ENCODE measurements around the gene TMEM151B.

DNA sequence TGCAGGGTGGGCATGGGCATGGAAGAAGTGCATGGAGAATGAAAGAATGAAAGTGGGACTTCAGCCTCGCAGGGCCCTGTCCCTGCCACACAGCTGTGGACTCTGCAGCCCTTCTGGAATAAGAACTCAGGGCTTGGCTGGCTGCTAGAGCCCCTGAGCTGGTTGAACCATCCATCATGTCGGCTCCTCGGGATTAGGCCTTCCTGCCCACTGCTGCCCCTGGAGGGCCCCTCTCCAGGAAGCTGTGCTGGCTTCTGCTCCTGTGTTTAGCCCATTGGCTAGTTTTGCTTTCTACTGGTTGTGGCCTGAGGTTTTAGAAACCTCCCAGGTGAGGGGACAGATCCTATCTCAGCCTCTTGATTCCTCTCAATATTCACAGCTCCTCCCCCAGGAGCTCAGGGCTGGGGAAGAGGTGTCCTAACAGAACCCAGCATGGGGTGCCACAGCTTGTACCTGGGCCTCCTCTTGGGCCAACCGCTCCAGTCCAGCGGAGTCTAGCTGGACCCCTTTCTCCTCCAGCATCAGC, 35.0 kb downstream of the TMEM151B start:
- TF ChIP-seq CTCF (IDR thresholded peaks at IDR 0.05) (no peak), EZH2phosphoT487 (IDR thresholded peaks at IDR 0.05) (no peak), EZH2 (IDR thresholded peaks at IDR 0.05) (no peak)
